T-helper 1 cell treated with Interleukin-12 subunit alpha and Interleukin-12 subunit beta and Interleukin-4 antibody, amounts not matched to agents 30 μg/mL and 1 μg/mL, for 36 hours (primary cell): ENCODE data around the gene ZNF550.
"Not testable (repeated sequence)": the region's sequence is repeated elsewhere in the genome, so short reads cannot be mapped to it uniquely, and the experiment has no call there.

ENCODE experiments used
- H3K27ac Mint-ChIP-seq: one replicate; pipeline ENCODE4 v1.8.0; 2021; ENCODE audit warnings: mild to moderate bottlenecking, mixed read lengths
- H3K27me3 Mint-ChIP-seq: one replicate; pipeline ENCODE4 v1.8.0; 2021; ENCODE audit warnings: low read depth, mixed read lengths
- H3K36me3 Mint-ChIP-seq: one replicate; pipeline ENCODE4 v1.8.0; 2021; ENCODE audit warnings: low read depth, mixed read lengths
- H3K4me1 Mint-ChIP-seq: one replicate; pipeline ENCODE4 v1.8.0; 2021; ENCODE audit warnings: low read depth, mixed read lengths
- H3K4me3 Mint-ChIP-seq: one replicate; pipeline ENCODE4 v1.8.0; 2021; ENCODE audit warnings: mild to moderate bottlenecking, moderate library complexity, mixed read lengths
- H3K9me3 Mint-ChIP-seq: one replicate; pipeline ENCODE4 v1.8.0; 2021; ENCODE audit warnings: mixed read lengths

Gene ZNF550

GRCh38 chr19:57560049-57560491 lies 407 bp upstream of the ZNF550 start:
- Mint-ChIP-seq H3K4me1 (peaks cover 28% of the 10 kb centered on the region), H3K4me3 (peak overlapping the region; percentile 99), H3K27ac (peak overlapping the region; percentile 90)

GRCh38 chr19:57559008-57559403 lies 657 bp downstream of the ZNF550 start:
- H3K4me1 Mint-ChIP-seq = peaks cover 28% of the 10 kb centered on the region
- peaks cover 39% of the 10 kb centered on the region for H3K36me3 Mint-ChIP-seq
- H3K9me3 Mint-ChIP-seq = peaks cover 59% of the 10 kb centered on the region
- H3K27ac Mint-ChIP-seq = peak overlapping the region; percentile 95
- peak overlapping the region; percentile 99 for H3K4me3 Mint-ChIP-seq
- no peaks in the 10 kb centered on the region for H3K27me3 Mint-ChIP-seq

More at GRCh38 chr19:57560049-57560491, 407 bp upstream of the ZNF550 start:
- H3K9me3 Mint-ChIP-seq = peaks cover 56% of the 10 kb centered on the region
- no peaks in the 10 kb centered on the region for H3K27me3 Mint-ChIP-seq
- peaks cover 30% of the 10 kb centered on the region for H3K36me3 Mint-ChIP-seq

GRCh38 chr19:57558525-57558924 lies 1.1 kb downstream of the ZNF550 start:
- Mint-ChIP-seq H3K36me3 (peaks cover 43% of the 10 kb centered on the region), H3K27ac (peak overlapping the region; percentile 95), H3K9me3 (peaks cover 60% of the 10 kb centered on the region), H3K4me1 (peaks cover 28% of the 10 kb centered on the region), H3K4me3 (peak overlapping the region; percentile 99), H3K27me3 (no peaks in the 10 kb centered on the region)

- Mint-ChIP-seq H3K27me3 (no peaks in the 10 kb centered on the region), H3K4me3 (peak overlapping the region; percentile 99), H3K9me3 (peaks cover 58% of the 10 kb centered on the region), H3K4me1 (peaks cover 28% of the 10 kb centered on the region), H3K27ac (no peak overlapping the region), H3K36me3 (peaks cover 52% of the 10 kb centered on the region)
Observed at GRCh38 chr19:57557659-57558058, 2.0 kb downstream of the ZNF550 start.

- H3K36me3 Mint-ChIP-seq = peaks cover 88% of the 10 kb centered on the region
- H3K9me3 Mint-ChIP-seq = peaks cover 73% of the 10 kb centered on the region
- H3K27ac Mint-ChIP-seq = no peak overlapping the region
- no peaks in the 10 kb centered on the region for H3K27me3 Mint-ChIP-seq
- no peak overlapping the region for H3K4me3 Mint-ChIP-seq
- H3K4me1 Mint-ChIP-seq = peaks cover 3% of the 10 kb centered on the region
Observed at GRCh38 chr19:57552432-57552831, 7.2 kb downstream of the ZNF550 start.

GRCh38 chr19:57546513-57546912 lies 13.2 kb downstream of the ZNF550 start:
- Mint-ChIP-seq H3K4me3 (no peak overlapping the region), H3K9me3 (peaks cover 85% of the 10 kb centered on the region), H3K4me1 (no peaks in the 10 kb centered on the region), H3K36me3 (peaks cover 82% of the 10 kb centered on the region), H3K27ac (no peak overlapping the region), H3K27me3 (no peaks in the 10 kb centered on the region)

- no peaks in the 10 kb centered on the region for H3K4me1 Mint-ChIP-seq
- H3K9me3 Mint-ChIP-seq = peaks cover 92% of the 10 kb centered on the region
Observed at GRCh38 chr19:57537953-57538547, 21.6 kb downstream of the ZNF550 start.

GRCh38 chr19:57527136-57527881 lies 32.4 kb downstream of the ZNF550 start, which contains the start of gene ZNF549:
Gene ZNF549 (plus strand): TSS chr19:57527356. CDS start chr19:57527574, 218 bp downstream.
- Mint-ChIP-seq H3K9me3 (peaks cover 71% of the 10 kb centered on the region), H3K4me3 (peak within 1 kb of the TSS; percentile 94), H3K27ac (peak within 1 kb of the TSS; percentile 67), H3K36me3 (peaks cover 29% of the 10 kb centered on the region), H3K27me3 (no peaks in the 10 kb centered on the region), H3K4me1 (peaks cover 17% of the 10 kb centered on the region)

More at GRCh38 chr19:57537953-57538547, 21.6 kb downstream of the ZNF550 start:
- Mint-ChIP-seq H3K27ac (no peak overlapping the region), H3K27me3 (no peaks in the 10 kb centered on the region), H3K36me3 (peaks cover 85% of the 10 kb centered on the region), H3K4me3 (no peak overlapping the region)

- peaks cover 58% of the 10 kb centered on the region for H3K9me3 Mint-ChIP-seq
- not testable (repeated sequence) for H3K27me3 Mint-ChIP-seq, H3K4me3 Mint-ChIP-seq, H3K27ac Mint-ChIP-seq, H3K4me1 Mint-ChIP-seq
- H3K36me3 Mint-ChIP-seq = peaks cover 19% of the 10 kb centered on the region
Observed at GRCh38 chr19:57518021-57518420, 41.6 kb downstream of the ZNF550 start.

GRCh38 chr19:57515255-57515654 lies 44.4 kb downstream of the ZNF550 start:
- Mint-ChIP-seq H3K27me3 (no peaks in the 10 kb centered on the region), H3K9me3 (peaks cover 59% of the 10 kb centered on the region)

GRCh38 chr19:57512845-57513244 lies 46.8 kb downstream of the ZNF550 start:
- H3K36me3 Mint-ChIP-seq = peaks cover 40% of the 10 kb centered on the region
- H3K9me3 Mint-ChIP-seq = peaks cover 68% of the 10 kb centered on the region
- no peak overlapping the region for H3K4me3 Mint-ChIP-seq
- no peak overlapping the region for H3K27ac Mint-ChIP-seq
- no peaks in the 10 kb centered on the region for H3K4me1 Mint-ChIP-seq
- no peaks in the 10 kb centered on the region for H3K27me3 Mint-ChIP-seq

More at GRCh38 chr19:57515255-57515654, 44.4 kb downstream of the ZNF550 start:
- Mint-ChIP-seq H3K36me3 (peaks cover 25% of the 10 kb centered on the region), H3K27ac (no peak overlapping the region), H3K4me3 (no peak overlapping the region), H3K4me1 (no peaks in the 10 kb centered on the region)

GRCh38 chr19:57511484-57511883 lies 48.2 kb downstream of the ZNF550 start:
- Mint-ChIP-seq H3K36me3 (peaks cover 47% of the 10 kb centered on the region), H3K9me3 (peaks cover 71% of the 10 kb centered on the region), H3K27ac (no peak overlapping the region)

GRCh38 chr19:57506163-57506562 lies 53.5 kb downstream of the ZNF550 start:
- Mint-ChIP-seq H3K9me3 (peaks cover 69% of the 10 kb centered on the region), H3K27me3 (no peaks in the 10 kb centered on the region), H3K27ac (no peak overlapping the region), H3K36me3 (peaks cover 67% of the 10 kb centered on the region), H3K4me1 (peaks cover 2% of the 10 kb centered on the region), H3K4me3 (no peak overlapping the region)

More at GRCh38 chr19:57511484-57511883, 48.2 kb downstream of the ZNF550 start:
- no peaks in the 10 kb centered on the region for H3K27me3 Mint-ChIP-seq
- no peaks in the 10 kb centered on the region for H3K4me1 Mint-ChIP-seq
- H3K4me3 Mint-ChIP-seq = no peak overlapping the region

- peak overlapping the region; percentile 84 for H3K4me3 Mint-ChIP-seq
- peaks cover 67% of the 10 kb centered on the region for H3K9me3 Mint-ChIP-seq
- H3K36me3 Mint-ChIP-seq = peaks cover 50% of the 10 kb centered on the region
- H3K27me3 Mint-ChIP-seq = not testable (repeated sequence)
- H3K4me1 Mint-ChIP-seq = peaks cover 16% of the 10 kb centered on the region
- H3K27ac Mint-ChIP-seq = peak overlapping the region; percentile 73
Observed at GRCh38 chr19:57500400-57500799, 59.3 kb downstream of the ZNF550 start.
